ENCODE data around the gene FBXO34. TPM values are rescaled to one million over a fixed set of nuclear protein-coding genes. Genes with fewer than 3 reads are reported as not detected.

Gene FBXO34
- total RNA-seq, 1 donor = 28.9 TPM

DNA sequence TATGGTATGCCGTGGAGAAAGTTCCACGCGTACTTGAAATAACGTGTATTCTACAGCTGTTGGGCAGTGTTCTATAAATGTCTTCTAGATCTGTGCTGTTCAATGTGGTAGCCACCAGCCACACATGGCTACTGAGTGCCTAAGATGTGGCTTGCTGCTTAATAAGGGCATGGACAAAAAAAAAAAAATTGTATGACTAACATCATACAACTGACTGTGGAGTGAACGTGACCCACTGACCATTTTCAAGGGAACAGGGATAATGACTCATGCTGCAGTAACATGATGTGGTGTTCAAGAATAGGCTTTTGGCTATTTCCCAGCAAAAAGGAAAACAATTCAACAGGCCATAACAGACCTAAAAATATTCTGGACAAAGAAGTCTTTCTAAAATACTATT, 127.5 kb downstream of the FBXO34 start:
- no peak overlapping the region for H3K4me3 ChIP-seq (ENCODE audit: low read depth, low read length)
- DNase-seq (ENCODE audit: low read depth) = peak; percentile 92
- TF ChIP-seq CTCF (IDR thresholded peaks at IDR 0.05; ENCODE audit: insufficient read depth, low read depth, low read length) = no peak

DNA sequence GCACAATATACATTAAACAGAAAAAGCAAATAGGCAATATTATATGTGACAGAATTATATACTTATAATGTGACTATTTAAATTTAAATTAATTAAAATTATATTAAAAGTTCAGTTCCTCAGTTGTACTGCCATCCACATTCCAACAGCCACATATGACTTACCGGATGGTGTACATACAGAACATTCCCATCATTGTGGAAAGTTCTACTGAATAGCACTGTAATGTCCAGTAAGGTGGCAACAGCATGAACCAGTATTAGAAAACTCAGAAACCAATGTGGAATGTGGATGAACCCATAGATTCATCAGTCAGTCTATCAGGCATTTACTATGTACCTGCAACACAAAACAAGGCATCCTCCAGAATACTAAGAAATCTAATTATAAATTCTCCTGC, 128.0 kb downstream of the FBXO34 start:
- H3K4me3 ChIP-seq (ENCODE audit: low read depth, low read length) = no peak overlapping the region
- DNase-seq (ENCODE audit: low read depth) = no peak
- TF ChIP-seq CTCF (IDR thresholded peaks at IDR 0.05; ENCODE audit: insufficient read depth, low read depth, low read length) = no peak

DNA sequence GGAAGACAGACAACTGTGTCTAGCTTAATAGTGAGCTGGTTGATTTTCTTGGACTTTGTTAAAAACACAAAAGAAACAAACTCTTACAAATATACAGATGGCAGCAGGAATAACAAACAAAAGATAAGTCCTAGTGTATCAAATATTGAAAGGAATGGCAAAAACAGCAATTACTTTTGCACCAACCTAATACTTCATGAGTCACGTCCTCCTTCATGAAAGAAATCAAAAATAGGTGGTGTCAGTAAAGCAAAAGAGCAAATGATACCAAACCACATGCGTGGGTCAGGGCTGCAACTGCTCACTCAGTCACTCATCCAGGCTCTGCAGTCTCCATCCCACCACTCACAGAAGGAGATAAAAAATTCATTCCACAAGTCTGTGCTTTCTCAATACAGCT, 128.6 kb downstream of the FBXO34 start:
- no peak for DNase-seq (ENCODE audit: low read depth)
- H3K4me3 ChIP-seq (ENCODE audit: low read depth, low read length) = no peak overlapping the region
- TF ChIP-seq CTCF (IDR thresholded peaks at IDR 0.05; ENCODE audit: insufficient read depth, low read depth, low read length) = no peak

DNA sequence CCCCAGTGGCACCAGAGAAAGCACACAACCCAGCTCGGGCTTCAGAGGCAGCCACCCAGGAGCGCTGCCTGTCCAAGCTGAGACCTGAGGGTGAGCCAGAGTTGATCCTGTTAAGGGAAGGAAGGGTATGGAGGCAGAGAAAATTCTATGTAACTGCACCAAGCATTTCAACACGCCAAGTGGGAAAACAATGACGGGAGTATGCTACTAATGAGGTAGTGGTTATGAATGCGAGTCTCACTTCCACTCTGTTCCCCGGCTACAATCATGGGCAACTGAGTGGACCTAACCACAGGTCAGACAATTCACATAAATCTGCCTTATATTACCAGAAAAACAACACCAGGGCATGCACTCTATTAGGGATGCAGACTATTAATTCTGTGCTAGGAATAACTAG, 130.5 kb downstream of the FBXO34 start:
- no peak for TF ChIP-seq CTCF (IDR thresholded peaks at IDR 0.05; ENCODE audit: insufficient read depth, low read depth, low read length)
- no peak overlapping the region for H3K4me3 ChIP-seq (ENCODE audit: low read depth, low read length)
- no peak for DNase-seq (ENCODE audit: low read depth)

Small RNA genes within 50 kb of the gene (small RNA-seq; reads per million reads assigned to genes)
- gene AL356801.1 = not detected

Other genes with a start within 250 kb of the FBXO34 start
- 9.0 and 14.2 TPM in 2 replicates for gene WDHD1, start 244.3 kb upstream of the FBXO34 start, total RNA-seq
- 16.1 and 26.8 TPM in 2 replicates for gene SOCS4, start 244.2 kb upstream of the FBXO34 start, total RNA-seq
- 36.1 and 49.2 TPM in 2 replicates for gene MAPK1IP1L, start 219.8 kb upstream of the FBXO34 start, total RNA-seq
- gene LGALS3, start 142.2 kb upstream of the FBXO34 start, total RNA-seq = 120 and 198 TPM in 2 replicates
- 17.4 and 35.0 TPM in 2 replicates for gene DLGAP5, start 79.8 kb upstream of the FBXO34 start, total RNA-seq
- 14.5 and 14.7 TPM in 2 replicates for gene ATG14, start 140.4 kb downstream of the FBXO34 start, total RNA-seq
- gene TBPL2, start 169.2 kb downstream of the FBXO34 start, total RNA-seq = not detected in 2 replicates

Data from fibroblast of villous mesenchyme (primary cell).